Vagina (tissue), 2 donors: Measurements from ENCODE around the gene KCNC2.

ENCODE experiments used
- CTCF ChIP-seq, 3 experiments: fragments of 450-650 bp in 2 of 3; fragments of 200-600 bp in 1 of 3; sonication (generic) in 1 of 3; IDR thresholded peaks; one replicate each; pipeline ENCODE4 v1.5.1; 2017 to 2019; ENCODE audit warnings: antibody characterized with exemption in 3 of 3, mild to moderate bottlenecking in 2 of 3, moderate library complexity in 2 of 3
- POLR2AphosphoS5 ChIP-seq, 2 donors: sonication (generic); formaldehyde crosslinking; IDR thresholded peaks; one replicate each; pipeline ENCODE4 v1.9.0; 2017; ENCODE audit warnings: antibody characterized with exemption in 2 of 2, mild to moderate bottlenecking in 2 of 2, low read depth in 1 of 2; ENCODE audit not compliant: insufficient read depth in 1 of 2

GRCh38 chr12:75205558-75205957 is 4.1 kb downstream of the KCNC2 start:
- TF ChIP-seq CTCF (IDR thresholded peaks at IDR 0.05) (no peak), POLR2AphosphoS5 (IDR thresholded peaks at IDR 0.05; ENCODE audit: insufficient read depth in 1 of 2, low read depth in 1 of 2) (no peak)
